HG02798 (cell line): ENCODE measurements around the gene TRPT1.

Experiments
- ATAC-seq: cut with Tn5 transposase; IDR thresholded peaks from one replicate; pipeline ENCODE4 v1.9.1; 2021; ENCODE audit warnings: mild to moderate bottlenecking; ENCODE audit not compliant: unreplicated experiment, poor library complexity

TRPT1 gene

DNA sequence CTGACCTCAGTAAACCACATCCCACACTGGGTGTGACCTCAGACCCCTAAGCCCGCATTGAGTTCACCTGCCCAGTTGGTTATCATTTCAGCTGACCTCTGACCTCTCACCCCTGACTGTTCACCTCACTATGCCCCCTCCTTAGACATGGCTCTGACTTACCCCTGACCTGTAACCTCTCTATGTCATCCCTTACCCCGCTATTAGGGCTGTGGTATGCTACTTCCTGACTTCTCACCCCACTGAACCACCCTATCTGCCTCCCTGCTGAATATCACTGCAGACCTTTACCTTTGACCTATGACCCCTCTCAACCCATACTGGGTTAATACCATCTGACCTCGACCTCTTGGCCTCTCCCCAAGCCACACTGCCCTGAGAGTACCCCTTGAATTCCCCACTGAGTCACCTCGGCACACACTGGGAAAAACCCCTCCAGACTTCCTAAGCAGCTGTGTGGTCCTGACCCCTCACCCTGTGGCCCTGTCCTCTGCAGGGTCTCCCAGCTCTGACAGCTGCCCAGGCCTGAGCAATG is 33.6 kb upstream of the TRPT1 start:
- ATAC-seq, result no peak

DNA sequence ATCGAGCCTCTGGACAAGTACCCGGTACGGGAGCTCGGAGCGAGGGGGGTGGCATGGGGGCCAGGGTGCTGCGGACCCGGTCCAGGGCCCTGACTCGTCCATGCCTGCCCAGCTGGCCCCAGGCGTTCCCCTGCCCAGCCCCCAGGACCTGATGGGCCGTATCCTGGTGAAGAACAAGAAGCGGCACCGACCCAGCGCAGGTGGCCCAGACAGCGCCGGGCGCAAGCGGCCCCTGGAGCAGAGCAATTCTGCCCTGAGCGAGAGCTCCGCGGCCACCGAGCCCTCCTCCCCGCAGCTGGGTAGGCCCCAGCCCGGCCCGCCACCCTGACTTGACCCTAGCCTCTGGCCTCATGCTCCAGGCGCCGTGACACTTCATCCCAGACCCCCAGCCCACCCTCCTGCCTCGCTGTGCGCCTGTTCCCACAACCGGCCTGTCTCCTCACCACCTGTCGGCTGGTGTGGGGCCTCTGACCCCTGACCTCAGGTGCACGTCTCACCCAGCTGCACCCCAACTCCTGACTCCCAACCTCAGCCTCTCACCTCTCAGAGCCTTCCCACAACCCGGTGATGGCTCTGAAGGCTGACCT is 33.1 kb upstream of the TRPT1 start:
- ATAC-seq, result no peak

DNA sequence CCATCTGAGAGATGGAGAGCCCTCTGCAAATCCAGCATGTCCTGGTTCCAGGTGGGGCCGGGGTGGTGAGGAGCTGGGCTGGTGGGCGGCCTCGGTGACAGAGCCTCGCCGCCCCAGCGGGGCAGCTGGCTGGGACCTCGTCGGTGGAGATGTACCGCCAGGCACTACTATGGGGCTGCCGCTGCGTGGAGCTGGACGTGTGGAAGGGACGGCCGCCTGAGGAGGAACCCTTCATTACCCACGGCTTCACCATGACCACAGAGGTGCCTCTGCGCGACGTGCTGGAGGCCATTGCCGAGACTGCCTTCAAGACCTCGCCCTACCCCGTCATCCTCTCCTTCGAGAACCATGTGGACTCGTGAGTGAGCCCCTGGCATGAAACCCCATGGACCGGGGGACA is 32.4 kb upstream of the TRPT1 start:
- ATAC-seq, result no peak

DNA sequence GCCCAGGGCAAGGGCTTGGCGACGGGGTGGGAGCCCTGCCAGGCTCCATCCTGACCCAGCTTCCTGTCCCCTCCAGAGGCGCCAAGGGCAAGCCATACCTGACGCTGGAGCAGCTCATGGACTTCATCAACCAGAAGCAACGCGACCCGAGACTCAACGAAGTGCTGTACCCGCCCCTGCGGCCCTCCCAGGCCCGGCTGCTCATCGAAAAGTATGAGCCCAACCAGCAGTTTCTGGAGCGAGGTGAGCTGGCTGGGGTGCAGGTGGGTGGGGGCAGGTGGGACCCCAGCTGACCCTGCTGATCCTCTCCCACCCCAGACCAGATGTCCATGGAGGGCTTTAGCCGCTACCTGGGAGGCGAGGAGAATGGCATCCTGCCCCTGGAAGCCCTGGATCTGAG is 30.3 kb upstream of the TRPT1 start:
- no peak for ATAC-seq

DNA sequence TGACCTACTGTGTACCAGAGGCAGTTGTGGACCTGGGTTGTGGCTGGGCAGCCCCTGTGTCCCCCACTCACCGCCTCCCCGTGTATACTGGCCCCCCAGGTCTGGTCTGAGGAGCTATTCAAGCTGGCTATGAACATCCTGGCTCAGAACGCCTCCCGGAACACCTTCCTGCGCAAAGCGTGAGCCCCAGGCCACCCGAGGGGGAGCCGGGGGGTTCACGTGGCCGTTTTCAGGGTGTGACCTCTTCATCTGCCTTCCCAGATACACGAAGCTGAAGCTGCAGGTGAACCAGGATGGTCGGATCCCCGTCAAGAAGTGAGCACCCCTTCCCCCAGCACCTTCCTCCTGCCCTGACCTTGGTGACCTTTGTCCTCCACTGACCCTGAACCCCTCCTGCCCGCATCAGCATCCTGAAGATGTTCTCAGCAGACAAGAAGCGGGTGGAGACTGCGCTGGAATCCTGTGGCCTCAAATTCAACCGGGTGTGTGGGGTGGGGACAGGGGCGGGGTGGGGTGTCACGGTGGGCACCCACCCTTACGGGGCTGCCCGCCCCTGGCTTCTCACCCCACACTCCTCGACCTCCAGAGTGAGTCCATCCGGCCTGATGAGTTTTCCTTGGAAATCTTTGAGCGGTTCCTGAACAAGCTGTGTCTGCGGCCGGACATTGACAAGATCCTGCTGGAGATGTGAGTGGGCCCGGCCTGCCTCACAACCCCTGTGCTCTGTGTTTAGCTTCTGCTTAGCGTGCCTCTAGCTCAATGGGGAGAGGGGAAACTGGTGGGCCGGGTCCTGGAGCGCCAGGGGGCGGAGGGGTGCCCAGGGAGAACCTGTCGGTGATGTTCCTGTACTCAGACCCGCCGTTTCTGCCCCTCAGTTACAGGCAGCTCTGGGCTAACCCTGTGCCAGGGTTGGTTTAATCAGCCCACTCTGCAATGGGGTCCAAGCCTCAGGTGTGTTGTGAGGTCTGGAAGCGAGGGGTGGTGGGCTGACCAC is 29.4 kb upstream of the TRPT1 start:
- ATAC-seq, result no peak

DNA sequence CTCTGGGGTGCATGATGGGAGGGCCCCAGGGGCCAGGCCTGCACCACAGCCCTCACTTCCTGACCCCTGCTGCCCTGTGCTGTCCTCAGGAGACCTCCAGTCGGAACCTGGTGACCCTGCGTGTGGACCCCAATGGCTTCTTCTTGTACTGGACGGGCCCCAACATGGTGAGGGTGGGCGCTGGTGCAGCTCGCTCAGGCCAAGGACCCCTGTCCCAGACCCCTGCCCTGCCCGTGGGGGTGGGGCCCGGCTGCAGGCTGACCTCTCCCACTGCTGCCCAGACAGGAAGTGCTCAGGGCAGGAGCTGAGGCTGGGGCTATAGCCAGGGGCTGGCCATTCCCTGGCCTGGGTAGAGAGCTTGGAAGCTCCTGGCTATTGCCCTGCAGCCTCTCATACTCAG is 28.3 kb upstream of the TRPT1 start:
- ATAC-seq, result no peak

DNA sequence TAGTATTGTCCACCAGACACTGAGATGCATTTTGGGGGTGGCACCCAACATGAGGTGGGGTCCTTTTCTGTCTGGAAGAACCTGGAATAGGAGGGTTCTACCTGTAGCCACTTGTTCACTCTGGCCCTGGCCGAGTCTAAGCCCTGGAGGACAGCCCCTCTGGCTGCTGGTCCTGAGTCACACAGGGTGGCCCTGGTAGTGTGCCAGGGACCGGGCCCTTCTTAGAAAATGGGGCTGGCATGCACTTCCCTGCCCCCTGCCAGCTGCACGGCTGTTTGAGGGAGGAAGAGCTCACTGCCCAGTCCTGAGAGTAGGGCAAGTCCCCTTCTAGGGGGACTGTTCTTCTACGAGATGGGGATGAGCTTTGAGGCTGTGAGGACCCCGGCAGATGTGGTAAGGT is 27.5 kb upstream of the TRPT1 start:
- ATAC-seq, result no peak

DNA sequence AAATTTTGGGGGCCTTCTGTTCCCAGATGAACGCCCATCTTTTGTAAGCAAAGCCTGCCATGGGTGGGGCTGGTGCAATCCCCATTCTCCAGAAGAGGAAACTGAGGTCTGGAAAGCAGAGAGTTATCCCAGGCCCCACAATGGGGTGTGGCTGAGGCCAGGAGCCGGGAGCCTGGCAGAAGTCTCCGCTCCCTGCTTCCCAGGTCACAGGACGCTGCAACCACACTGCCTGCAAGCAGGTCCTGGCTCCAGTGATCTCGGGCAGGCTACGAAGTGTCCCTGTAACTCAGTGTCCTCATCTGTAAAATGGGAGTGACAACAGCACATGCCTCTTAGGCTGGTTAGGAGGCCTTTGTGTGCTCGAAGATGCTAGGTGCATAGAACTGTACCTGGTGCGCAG is 27.1 kb upstream of the TRPT1 start:
- no peak for ATAC-seq

DNA sequence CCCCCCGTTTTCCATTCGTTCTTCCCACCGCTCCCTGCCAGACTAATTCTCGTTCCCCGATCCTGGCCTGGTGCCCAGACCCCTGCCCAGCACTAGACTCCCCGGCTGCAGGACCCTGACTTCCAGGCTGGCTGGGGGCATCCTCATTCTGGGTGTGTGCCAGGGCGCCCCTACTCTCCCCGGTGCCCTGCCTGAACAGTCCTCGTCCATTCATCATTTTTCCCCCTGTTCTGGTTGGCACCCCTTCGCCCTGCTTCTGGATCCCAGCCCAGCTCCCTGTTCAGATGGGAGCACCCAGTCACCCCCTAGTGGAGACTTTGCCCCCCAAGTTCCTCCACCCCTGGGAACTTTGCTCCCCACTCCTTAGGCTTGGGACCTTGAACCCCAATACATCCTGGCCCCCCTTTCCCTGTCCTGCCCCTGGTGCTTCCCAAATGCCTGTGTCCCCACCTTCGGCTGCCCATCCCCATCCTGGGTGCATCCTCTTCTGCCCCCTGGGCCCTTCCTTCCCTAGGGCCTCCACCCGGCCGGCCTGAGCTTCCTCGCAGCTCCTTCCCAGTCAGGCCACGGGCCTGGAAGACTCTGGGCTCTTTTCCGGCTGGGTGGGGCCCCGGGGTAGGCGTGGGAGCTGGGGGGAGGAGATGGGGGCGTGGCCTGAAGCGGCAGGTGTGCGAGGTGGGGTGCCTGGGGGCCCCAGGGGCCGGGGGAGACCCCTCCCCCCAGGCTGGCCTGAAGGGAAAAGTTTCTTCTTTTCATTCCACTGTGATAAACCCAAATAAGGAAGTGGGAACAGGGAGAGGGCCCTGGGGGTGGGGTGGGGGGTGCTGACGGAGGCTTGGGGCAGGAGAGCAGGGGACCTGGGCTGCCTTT is 26.3 kb upstream of the TRPT1 start:
- no peak for ATAC-seq

DNA sequence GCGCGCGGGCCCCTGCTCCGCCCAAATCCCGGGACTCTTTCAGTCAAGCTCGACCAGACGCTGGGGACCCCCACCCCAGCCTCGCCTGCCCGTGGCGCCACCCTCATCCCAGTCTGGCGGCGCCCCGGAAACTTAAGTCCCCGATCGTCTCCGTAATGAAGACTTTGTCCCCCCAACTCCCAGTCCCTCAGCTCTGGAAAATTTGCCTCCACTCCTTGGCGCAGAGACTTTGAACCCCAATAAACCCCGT is 25.7 kb upstream of the TRPT1 start:
- no peak for ATAC-seq

DNA sequence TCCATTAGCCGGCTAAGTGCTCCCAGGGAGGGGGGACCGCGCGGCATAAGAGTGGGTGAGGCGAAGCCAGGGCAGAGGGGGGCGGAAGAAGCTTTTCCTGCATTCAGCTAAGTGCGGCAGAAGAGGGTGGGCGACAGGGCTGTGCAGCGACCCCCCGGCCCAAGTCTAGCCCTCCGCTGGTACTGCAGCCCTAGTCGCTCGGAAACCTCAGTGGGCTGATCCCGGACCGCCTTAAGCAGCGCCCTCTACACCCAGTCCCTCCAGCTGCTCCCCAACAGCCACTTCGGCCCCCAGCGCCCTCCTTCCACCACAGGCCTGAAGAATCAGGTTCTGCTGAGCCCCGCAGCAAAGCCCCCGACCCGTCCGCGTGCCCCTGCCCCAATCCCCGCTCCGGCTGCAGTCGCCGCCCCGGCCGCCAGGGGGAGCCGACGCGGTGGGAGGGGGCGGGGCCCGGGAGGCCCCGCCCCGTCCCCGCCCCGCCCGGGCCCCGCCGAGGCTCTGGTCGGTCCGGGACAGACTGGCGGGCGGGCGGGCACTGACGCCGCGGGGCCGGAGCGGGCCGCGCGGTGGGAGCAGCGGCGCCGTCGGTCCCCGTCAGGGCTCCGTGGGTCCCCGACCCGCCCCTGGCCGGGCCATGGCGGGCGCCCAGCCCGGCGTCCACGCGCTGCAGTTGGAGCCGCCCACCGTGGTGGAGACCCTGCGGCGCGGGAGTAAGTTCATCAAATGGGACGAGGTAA is 25.2 kb upstream of the TRPT1 start, which contains the start of gene PLCB3:
PLCB3 (plus strand) TSS at position 515 of the 737 bp plus-strand sequence; CDS start at position 635, 120 bp downstream.
- ATAC-seq, result peak; percentile 46

DNA sequence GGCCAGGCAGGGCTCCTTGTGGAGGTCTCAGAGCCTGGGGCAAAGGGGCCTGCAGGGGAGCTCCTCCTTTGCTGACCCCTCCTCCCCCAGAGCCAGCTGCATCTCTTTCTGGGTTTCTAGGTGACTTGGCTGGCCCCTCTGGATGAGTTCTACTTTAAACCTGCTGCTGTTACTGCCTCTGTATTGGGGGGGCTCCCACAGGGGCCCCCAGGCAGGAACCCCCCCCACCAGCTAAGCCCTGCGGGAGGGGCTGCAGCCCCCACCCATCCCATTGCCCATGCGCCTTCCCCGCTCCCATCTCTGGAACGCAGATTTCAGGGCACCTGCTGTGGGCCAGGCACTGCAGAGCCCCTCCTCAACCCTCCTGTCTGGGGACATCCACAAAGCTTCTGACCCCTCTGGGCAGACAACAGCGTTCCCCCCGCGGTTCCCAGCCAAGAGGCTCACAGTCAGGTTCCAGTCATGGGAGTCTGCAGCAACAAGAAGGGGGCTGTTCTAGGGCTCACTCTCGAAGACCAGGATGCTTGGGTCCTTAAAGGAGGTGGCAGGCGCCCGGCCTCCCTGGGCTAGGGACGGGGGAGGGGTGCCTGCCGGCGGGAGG is 24.5 kb upstream of the TRPT1 start:
- ATAC-seq, result no peak

DNA sequence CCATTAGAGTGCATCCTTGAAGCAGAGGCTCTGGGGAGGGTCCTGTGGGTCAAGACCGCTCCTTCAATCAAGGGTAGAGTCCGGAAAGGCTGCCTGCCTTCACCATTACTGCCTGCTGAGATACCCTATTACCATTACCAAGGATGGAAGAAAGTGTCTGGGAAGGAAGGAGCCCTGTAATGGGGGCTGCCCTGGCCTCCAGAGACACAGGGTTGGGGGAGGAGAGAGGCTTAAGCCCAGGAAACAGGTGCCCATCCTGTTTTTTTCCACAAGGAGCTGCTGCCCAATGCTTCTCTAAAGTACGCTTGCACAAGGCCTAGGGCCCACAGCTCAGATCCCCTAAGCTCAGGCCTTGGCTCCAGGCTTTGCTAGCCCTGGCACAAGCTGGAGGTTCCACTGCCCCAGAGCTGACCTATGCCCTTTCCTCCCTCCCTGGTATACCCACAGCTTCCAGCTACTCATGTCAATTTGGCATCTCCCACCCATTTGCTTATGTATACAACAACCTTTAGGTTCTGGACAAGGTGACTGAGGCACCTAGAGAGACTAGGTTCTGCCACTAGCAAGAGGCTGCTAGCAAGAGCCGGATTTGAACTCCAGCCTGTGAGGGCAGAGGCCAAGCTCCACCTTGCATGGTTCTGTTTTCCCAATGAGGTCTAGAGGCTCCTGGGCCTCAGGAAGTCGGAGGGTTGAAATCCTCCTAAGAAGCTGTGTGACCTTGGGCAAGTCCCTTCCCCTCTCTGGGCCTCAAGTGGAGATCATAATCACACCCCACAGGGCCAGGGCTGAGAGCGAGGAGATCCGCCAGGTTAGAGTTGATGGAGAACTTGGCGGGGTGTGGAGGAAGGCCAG is 23.8 kb upstream of the TRPT1 start:
- ATAC-seq, result no peak

DNA sequence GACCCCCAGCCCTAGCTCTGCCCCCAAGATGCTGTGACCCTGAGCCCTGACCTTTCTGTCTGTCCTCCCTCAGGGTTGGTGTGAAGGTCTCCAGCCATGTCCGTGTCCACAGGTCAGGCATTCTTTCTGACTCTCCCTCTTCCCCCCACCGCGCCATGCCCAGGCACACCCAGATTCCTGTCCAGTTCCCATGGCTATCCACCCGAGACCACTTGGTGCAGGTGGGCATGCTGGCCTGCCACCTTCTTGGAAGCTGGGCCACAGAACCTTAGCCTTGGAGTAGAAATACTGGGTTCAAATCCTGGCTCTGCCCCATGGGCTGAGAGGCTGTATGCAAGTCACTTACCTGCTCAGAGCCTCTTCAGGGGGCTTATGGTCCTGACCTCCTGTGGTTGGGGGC is 23.1 kb upstream of the TRPT1 start:
- no peak for ATAC-seq

DNA sequence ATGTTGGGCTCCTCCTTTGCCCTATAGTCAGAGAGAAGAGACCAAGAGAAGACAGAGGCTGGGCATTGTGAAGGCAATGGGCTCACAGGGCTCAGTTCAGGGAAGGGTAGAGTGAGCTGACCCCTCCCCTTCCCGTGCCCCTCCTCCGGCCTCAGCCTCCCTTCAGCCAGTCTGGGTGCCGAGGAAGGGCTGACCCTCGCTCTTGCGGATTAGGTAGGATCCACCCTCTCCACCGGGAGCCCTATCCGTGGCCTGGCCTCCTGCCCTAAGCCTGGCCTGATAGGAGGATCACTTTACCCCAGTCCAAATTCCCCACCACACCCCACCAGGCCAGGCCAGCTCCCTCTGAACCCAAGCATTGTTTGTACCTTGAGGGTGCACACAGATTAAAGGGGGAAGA is 22.6 kb upstream of the TRPT1 start:
- ATAC-seq, result no peak

DNA sequence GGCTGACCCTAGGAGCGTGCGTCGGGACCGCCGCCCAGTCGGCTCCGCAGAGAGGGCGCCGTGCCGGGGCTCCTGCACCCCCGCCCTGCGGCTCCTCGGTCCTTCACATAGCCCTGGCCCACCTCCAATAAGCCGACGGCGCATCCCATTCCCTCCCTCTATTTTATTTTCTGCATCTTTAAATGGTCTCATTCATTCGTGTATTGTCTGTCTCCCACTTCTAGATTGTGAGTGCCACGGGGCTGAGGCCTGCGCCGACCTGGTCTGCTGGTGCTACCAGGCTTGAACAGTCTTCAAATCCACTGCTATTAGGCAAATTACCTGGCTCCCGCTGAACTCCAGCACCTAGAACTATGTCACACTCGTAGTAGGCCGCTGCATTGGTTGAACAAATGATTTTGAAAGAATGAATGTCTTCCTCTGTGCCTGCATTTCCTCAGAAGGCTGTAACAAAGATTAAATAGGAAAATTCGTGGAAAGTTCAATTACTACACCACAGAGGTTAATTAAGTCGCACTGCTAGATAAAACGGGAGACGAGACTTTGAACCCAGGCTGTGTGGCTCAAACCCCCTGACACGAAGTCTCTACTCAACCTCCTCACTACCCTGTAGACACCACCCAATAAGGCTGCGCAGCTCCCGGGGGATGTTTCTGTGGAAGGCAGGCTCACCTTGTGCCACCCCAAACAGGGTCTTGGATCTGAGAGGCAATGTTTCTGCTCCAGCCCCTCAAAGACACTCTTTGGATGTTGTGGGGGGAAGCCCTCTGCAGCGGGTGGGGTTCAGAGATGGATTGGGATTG is 21.9 kb upstream of the TRPT1 start:
- no peak for ATAC-seq

DNA sequence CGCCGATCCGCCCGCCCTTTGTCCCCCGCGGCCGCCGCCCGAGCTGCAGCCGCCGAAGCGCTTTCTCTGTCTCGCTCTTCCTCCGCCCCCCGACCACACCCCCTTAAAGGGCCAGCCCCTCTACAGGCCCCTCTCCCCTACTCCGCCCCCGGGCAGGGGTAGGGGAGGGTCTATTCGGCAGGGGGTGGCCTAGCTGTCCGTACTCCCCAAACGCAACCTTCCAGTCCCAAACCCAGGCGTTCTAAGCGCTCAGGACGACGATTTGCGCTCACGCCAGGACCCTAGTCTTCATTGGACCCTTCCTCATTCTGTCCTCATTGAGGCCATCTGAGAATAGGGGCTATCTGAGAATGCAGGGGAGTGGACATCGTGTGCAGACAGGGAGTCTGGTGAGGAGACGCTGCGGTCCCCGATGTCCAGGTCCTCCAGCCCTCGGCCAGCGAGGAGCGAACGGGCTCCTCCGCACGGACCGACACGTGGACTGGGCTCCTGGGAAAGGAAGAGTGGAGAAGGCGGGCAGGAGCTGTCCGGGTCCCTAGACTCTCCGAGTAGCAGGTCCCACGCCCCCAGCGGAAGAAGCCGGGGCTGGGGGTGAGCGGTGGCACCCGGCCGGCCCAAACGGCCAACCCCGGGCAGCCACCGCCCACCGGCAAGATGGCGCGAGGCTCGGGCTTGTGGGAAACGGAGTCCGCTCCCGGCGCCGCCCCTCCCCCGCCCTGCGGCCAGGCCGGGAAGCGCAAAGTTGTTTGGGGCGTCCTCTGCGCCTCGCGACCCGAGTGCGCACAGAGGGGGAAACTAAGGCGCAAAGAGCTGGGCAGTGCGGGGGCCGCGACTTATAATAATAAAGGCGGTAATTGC is 21.1 kb upstream of the TRPT1 start, which contains the start of gene PPP1R14B:
PPP1R14B (minus strand) TSS at position 73 of the 858 bp plus-strand sequence. CDS start 270 bp downstream, outside the sequence.
- peak; percentile 42 for ATAC-seq
